Stimulated activated CD4-positive, alpha-beta T cell treated with anti-CD3 and anti-CD28 coated beads, Interleukin-1b, Interleukin-23, amount 100 ng/mL, for 48 hours (primary cell): Measurements from ENCODE around the gene MYO1G.

Source experiments
- DNase-seq: peaks from one replicate; pipeline ENCODE4 v3.0.0-alpha.2; 2020

The MYO1G gene

DNA sequence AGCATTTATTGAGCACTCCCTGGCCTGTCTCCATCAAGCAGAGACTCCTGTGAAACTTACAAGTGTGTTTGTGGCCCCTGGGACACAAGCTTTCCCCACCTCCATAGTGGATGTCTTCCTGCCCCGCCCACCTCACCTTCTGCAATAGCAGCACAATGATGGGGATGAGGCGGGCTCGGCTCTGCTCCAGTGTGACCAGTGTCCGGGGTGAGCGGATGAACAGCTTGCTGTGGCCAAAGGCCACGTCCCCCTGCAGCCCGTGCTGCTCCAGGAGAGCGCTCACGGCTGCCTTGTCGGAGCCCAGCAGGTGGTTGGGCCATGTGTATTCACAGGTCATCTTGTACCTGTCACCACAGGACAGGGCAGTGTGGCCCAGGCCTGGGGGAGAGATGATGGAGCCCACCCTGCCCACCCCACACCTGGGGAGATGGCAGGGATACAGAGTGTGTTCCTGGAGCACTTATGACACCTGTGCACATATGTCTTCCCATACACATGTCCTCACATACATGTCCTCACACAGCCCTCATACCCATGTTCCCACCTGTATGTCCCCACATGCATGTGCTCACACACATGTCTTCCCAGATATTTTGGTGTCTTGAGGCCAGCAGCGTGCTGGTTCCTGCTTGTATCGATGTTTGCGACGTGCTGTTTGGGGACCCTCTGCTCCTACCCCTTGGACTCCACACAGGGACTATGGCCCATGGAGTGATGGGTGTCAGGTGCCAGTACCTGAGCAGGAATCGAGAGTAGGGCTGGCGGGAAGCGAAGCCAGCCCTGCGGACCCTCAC lies 12.7 kb downstream of the MYO1G start:
- peak; percentile 13 for DNase-seq

DNA sequence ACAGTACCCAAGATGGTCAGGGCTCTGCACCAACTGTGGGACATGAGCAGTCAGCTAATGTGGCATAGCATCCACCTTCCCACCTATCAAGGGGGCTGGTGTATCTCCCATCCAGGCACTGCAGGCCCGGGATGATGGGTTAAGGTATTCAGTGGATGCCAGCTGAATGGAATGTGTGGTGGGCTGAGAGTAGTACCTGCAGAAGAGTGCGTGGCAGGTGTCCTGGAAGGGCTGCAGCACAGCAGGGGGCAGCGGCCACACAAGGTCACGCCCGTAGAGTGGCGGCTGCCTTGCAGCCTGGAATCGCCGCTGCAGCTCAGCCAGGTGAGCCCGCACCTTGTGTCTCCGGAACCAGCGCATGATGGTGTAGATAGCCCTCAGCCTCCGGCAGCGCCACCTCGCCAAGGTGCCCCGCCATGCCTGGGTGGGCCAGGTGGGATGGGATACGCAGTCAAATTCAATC lies 13.3 kb downstream of the MYO1G start:
- DNase-seq: peak; percentile 3

GRCh38 chr7:44964831-44965440 lies 13.9 kb downstream of the MYO1G start:
- DNase-seq: no peak

DNA sequence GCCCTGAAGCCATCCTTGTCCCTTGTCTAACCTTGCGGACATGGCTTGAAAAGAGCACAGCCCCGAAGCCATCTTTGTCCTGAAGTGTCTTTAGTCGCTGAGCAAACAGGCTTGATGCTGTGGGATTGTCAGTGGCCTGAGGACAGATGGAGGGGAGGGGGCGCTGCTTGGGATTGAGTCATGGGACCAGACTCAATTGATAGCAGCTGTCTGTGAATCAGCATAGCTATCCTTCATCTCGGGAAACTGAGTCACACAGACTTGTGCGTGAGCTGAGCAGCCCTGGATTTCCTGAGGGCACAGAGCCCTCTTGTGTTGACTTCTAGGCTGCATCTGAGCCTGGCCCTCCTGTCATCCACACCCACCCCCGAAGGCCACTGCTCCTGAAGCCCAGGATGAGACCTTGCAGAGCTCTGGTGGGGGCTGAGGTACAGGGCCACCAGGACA lies 14.4 kb downstream of the MYO1G start:
- peak; percentile 32 for DNase-seq

- DNase-seq: peak; percentile 5
Measured at GRCh38 chr7:44963364-44964290, 15.2 kb downstream of the MYO1G start.

DNA sequence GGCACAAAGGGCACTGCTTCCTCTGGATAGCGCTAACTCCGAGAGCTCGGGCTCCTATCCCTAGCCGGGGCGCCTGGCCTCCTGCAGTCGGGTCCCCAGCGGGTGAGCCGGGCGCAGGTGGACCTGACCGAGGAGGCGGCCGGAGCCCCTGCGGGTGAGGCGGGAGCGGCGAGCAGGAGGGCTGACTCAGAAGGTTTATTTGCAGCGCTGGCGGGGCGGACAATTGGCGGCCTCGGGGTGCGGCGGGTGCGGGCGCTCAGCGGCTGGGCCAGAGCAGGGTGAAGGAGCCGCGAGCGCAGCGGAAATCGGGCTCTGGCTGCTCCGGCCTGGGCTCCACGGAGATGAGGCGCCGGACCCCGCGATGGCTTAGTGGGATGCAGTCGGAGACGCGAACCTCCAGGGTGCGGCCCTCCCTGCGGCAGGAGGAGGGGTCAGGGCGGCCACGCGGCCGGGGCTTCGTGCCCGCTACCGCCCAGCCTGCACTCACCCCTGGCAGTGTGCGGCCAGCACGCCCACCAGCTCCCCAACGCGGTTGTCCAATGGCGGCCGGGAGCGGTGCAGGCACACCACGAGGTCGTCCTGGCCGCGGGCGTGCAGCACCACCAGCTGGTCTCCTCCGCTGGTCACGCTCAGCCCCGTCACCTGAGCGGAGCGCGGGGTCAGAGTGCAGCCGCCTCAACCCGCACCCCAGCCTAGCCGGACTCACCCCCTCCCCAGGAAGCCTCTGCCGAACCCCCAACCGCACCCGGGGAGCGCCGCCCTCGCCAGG lies 16.1 kb downstream of the MYO1G start:
- peak; percentile 5 for DNase-seq

DNA sequence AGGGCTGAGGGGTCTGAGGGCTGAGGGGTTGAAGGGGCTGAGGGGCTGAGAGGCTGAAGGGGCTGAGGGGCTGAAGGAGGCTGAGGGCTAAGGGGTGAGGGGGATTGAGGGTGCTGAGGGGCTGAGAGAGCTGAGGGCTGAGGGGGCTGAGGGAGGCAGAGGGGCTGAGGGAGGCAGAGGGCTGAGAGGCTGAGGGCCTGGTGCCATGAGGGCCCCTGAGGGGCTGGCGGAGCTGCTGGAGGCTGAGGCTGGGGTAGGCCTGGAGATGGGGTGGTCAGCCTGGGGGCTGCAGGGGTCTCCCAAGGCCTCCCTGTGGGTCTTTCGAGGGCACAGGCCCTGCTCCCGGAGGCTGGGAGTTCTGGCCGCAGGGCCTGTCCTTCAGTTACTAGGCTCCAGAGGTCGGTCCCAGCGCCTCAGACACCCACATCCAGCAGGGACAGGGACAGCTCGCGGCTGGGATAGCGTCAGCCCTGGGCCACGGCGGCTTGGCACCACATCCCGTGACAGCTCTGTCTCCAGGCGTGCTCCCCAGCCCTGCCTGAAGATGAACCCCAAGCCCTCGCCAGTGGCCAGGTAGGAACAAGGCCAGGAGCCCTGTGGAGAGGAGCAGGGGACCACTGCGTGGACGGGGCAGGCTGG lies 16.9 kb downstream of the MYO1G start:
- no peak for DNase-seq

DNA sequence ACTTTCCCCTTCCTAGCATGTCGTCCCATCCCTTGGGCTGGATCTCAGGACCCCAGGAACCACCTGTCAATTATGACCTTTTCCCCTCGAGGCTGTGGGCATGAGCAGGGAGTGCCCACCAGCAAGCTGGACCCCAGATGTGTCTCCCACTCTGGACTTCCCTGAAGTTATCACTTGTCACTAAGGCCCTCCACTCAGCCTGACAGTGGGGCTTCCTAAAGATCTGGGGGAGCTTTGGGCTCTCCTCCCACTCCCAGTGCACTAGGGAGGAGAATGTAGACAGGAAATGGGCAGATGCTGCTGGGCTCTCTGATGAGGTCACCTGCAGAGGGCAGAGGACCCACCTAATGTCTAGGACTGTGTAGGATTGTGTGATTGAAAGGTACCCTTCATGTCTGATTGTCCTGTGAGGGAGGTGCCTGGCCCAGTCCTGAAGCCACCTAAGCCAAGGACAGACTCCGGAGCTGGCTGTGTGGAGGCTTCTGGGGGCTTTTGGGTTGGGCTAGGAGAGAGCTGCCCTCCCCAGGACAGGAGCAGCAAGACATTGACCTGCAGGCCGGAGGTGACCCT lies 18.7 kb downstream of the MYO1G start:
- DNase-seq: no peak

- DNase-seq: no peak
Measured at GRCh38 chr7:44959433-44959951, 19.3 kb downstream of the MYO1G start.

DNA sequence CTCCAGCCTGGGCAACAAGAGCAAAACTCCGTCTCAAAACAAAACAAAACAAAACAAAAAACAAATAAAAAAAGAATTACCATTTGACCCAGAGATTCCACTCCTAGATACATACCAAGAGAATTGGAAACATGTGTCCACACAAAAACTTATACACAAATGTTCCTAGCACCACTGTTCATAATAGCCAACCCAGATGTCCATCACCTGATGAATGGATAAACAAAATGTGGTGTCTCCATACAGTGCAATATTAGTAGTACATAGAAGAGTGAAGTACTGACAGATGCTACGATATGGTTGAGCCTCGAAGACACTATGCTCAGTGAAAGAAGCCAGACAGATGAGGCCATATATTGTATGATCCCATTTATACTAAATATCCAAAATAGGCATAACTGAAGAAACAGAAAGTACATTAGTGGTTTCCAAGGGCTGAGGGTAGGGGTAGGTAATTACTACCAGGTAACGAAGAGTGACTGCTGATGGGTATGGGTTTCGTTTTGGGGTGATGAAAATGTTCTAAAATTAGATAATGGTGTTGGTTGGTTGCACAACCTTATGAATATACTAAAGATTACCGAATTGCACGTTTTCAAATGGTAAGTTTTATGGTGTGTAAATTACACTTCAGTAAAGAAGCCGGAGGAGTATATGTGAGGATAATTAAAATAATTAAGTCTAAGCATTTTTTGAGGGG lies 20.0 kb downstream of the MYO1G start:
- DNase-seq: no peak

DNA sequence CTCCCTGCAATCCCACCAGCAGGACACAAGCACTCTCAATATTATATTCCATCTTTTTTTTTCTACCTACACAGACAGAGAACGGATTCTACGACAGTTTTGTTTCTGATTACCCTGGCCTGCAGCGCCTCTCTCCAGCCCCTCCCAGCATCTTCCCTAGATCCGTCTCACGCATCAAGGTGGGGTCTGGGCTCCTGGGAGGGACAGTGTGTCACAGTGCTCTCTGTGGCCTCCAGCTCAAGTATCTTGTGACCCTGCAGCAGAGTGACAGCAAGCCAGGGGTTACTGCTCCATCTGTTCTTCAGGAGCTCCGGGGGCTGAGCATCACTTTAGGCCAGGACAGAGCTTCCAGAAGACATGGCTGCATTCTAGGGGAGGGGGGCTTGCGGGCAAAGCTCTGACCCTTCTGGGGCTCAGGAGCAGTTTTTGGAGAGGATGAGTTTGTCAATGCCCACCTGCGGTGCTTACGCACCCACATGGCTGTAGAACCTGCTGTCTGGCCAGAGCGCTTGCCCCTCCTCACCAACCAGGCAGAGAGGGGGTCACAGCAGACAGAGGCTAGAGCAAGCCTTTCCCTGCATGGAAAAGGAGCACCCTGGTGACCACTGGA lies 22.6 kb downstream of the MYO1G start:
- DNase-seq: no peak

- DNase-seq: no peak
Measured at GRCh38 chr7:44955733-44956132, 23.1 kb downstream of the MYO1G start.

DNA sequence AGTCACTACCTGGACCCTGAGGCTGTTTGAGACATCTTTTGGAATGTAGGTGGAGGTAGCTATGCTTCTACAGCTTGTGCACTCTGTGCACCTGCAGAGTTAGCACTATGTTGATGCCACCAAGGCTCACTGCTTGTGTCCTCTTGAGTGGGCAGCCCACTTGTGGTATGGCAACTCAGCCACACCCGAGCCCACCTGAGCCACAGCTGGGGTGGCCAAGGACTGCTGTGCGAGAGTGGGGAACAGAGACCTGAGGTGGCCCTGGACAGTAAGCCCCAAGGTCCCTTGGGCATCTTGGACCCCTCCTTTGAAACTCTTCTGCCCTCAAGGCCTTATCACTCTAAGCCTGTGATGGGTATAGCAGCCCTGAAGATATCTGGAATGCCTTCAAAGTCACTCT lies 25.7 kb downstream of the MYO1G start:
- no peak for DNase-seq

GRCh38 chr7:44949303-44949702 lies 29.5 kb downstream of the MYO1G start:
- no peak for DNase-seq

DNA sequence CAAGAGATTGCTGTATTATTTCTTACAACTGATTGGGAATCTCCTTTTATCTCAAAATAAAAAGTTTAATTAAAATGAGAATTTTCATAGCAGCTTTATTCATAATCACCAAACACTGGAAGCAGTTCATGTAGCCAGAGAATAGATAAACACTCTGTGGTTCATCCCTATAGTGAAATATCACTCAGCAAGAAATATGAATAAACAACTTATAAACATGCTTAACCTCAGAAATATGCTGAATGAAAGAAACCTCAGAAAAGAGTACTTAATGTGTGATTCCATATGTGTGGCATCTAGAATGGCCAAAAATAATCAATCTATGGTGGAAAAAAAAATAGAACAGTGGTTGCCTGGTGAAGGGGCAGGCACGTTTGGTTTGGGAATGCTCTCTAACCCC lies 33.3 kb downstream of the MYO1G start:
- DNase-seq: no peak

DNA sequence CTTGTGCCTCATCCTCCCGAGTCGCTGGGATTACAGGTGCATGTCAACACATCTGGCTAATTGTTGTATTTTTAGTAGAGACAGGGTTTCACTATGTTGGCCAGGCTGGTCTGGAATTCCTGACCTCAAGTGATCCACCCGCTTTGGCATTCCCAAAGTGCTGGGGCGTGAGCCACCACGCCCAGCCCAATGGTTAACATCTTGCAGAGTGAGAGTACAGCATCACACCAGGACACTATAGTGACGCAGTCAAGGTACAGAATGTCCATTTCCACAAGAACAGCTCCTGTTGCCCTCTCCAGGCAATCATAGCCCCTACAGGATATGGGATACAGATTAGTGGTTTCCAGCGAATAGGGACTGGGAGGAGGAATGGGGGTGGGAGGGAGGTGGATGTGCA lies 34.0 kb downstream of the MYO1G start:
- no peak for DNase-seq

- no peak for DNase-seq
Measured at GRCh38 chr7:44943631-44944030, 35.2 kb downstream of the MYO1G start.

- no peak for DNase-seq
Measured at GRCh38 chr7:44937426-44937825, 41.4 kb downstream of the MYO1G start.

DNA sequence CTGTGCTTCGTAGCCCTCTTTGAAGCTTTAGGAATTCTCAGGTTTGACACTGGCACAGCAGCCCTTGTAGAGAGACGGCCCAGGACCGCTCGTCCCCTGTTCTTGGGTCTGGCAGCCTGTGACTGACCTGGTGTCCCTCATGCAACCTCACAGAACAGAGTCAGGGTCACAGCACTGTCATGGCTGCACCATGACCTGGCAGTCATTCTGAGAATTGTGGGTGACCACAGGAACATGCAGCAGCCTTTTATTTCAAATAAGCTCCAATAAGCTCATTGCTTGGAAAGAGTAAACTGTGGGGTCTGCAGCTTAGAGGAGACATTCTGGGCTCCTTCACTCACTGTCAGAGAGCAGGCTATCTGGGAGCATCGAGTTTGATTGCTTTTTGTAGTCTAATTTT lies 42.5 kb downstream of the MYO1G start:
- DNase-seq: no peak

GRCh38 chr7:44935583-44935982 lies 43.2 kb downstream of the MYO1G start:
- no peak for DNase-seq
